Immature natural killer cell (primary cell): ENCODE results near the gene CD52. TPM values are rescaled to one million over a fixed set of nuclear protein-coding genes. Genes with fewer than 3 reads are reported as not detected.
A peak's percentile ranks its signal among the peaks of the same experiment; 100 is the strongest.
"Not testable (repeated sequence)": the region's sequence is repeated elsewhere in the genome, so short reads cannot be mapped to it uniquely, and the experiment has no call there.

Source experiments
- DNase-seq, 3 donors: peaks; one replicate each; pipeline ENCODE4 v3.0.0; 2022; ENCODE audit warnings: mixed read lengths in 1 of 3
- H3K27ac Mint-ChIP-seq, 6 donors: one replicate each; pipeline ENCODE4 v1.8.0; 2020; ENCODE audit warnings: mixed read lengths in 6 of 6, mild to moderate bottlenecking in 5 of 6, inconsistent platforms in 4 of 6, moderate library complexity in 3 of 6
- H3K27me3 Mint-ChIP-seq, 3 donors: one replicate each; pipeline ENCODE4 v1.8.0; 2020 to 2021; ENCODE audit warnings: low read depth in 3 of 3, mild to moderate bottlenecking in 3 of 3, mixed read lengths in 3 of 3, moderate library complexity in 3 of 3, inconsistent platforms in 1 of 3
- H3K36me3 Mint-ChIP-seq, 3 donors: one replicate each; pipeline ENCODE4 v1.8.0; 2020; ENCODE audit warnings: mixed read lengths in 3 of 3, inconsistent platforms in 2 of 3, mild to moderate bottlenecking in 2 of 3
- H3K4me1 Mint-ChIP-seq, 2 donors: one replicate each; pipeline ENCODE4 v1.8.0; 2020; ENCODE audit warnings: inconsistent platforms in 2 of 2, mild to moderate bottlenecking in 2 of 2, mixed read lengths in 2 of 2, moderate library complexity in 1 of 2
- H3K4me3 Mint-ChIP-seq, 5 donors: one replicate each; pipeline ENCODE4 v1.8.0; 2020; ENCODE audit warnings: mild to moderate bottlenecking in 5 of 5, mixed read lengths in 5 of 5, inconsistent platforms in 3 of 5, moderate library complexity in 3 of 5
- H3K9me3 Mint-ChIP-seq, 6 donors: one replicate each; pipeline ENCODE4 v1.8.0; 2020; ENCODE audit warnings: mild to moderate bottlenecking in 6 of 6, mixed read lengths in 6 of 6, inconsistent platforms in 4 of 6, moderate library complexity in 3 of 6
- polyA plus RNA-seq, 3 donors: library from polyadenylated mRNA; unstranded; fragments of 300-500 nt; fragmentation: Illumina TruSeq; gene quantifications; one replicate each; pipeline ENCODE4 v1.2.3, GENCODE V29; 2021

CD52 gene
- polyA plus RNA-seq, 3 donors from 2014 or later, result 3,509 to 3,975 (median 3,639) TPM

DNA sequence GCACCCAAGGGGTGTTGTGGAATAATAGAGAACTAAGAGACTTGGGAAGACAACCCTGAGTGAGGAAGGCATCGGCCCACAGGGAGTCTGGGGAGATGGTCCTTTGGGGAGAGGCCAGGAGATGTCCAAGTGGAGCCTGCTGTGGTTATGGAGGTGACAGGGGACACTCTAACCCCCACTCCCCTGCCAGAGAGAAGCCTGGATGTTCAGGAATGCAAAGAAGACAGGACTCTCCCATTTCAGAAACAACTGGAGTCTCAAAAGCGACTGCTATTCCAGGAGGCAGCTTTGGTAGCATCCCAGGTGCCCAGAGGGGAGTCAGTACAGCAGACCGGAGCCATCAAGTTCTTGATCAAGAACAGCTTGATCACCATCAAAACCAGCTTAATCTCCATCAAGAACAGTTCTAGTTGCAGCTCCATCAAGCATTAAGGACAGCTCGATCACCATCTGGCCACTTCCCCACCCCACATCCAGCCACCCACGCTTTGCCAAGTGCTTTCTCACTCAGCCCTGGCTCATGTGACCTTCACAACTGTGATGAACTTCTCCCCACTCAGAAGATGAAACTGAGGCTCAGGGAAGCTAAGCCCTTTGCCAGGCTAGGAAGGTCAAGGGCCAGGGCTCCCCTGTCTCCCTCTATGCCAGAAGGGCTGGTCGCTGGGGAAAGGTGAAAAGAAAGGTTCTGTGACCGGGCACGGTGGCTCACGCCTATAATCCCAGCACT is 743 bp downstream of the CD52 start:
- DNase-seq, result no peak
- peak overlapping the region; percentile 83 to 97 (median 94) for H3K4me3 Mint-ChIP-seq
- peaks cover 4 to 15% (median 9%) of the 10 kb centered on the region in 3 donors for H3K36me3 Mint-ChIP-seq
- peaks cover 72 to 90% of the 10 kb centered on the region in 2 donors for H3K4me1 Mint-ChIP-seq
- no peaks in the 10 kb centered on the region for H3K9me3 Mint-ChIP-seq
- H3K27ac Mint-ChIP-seq, result peak overlapping the region; percentile 62 to 94 (median 88)
- H3K27me3 Mint-ChIP-seq, result peaks cover 1 to 4% (median 2%) of the 10 kb centered on the region in 3 donors

DNA sequence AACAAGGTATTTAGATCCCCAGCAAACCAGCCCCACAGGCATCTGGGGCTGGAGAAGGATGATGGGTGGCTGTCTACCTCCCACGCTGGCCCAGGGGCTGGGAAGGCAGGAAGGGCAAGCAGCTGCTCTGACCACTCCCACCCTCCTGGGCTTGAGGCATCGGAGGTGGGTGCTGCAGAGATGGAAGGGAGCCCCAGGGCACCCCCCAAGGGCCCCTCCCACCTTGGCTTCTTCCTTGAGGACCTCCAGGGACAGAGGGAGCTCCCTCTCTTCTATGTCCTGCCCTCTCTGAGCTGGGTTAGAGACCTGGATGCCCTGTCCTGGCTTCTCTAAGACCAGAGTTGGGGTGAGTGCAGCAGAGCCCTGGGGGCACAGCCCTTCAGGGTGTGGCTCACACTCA is 3.1 kb downstream of the CD52 start:
- H3K36me3 Mint-ChIP-seq, result peaks cover 4 to 18% (median 5%) of the 10 kb centered on the region in 3 donors
- peak overlapping the region; percentile 83 to 94 (median 90) for H3K4me3 Mint-ChIP-seq
- peaks cover 50 to 66% of the 10 kb centered on the region in 2 donors for H3K4me1 Mint-ChIP-seq
- peak overlapping the region; percentile 58 to 96 (median 93) for H3K27ac Mint-ChIP-seq
- peaks cover 0 to 6% (median 1%) of the 10 kb centered on the region in 3 donors for H3K27me3 Mint-ChIP-seq
- no peak for DNase-seq
- no peaks in the 10 kb centered on the region for H3K9me3 Mint-ChIP-seq

DNA sequence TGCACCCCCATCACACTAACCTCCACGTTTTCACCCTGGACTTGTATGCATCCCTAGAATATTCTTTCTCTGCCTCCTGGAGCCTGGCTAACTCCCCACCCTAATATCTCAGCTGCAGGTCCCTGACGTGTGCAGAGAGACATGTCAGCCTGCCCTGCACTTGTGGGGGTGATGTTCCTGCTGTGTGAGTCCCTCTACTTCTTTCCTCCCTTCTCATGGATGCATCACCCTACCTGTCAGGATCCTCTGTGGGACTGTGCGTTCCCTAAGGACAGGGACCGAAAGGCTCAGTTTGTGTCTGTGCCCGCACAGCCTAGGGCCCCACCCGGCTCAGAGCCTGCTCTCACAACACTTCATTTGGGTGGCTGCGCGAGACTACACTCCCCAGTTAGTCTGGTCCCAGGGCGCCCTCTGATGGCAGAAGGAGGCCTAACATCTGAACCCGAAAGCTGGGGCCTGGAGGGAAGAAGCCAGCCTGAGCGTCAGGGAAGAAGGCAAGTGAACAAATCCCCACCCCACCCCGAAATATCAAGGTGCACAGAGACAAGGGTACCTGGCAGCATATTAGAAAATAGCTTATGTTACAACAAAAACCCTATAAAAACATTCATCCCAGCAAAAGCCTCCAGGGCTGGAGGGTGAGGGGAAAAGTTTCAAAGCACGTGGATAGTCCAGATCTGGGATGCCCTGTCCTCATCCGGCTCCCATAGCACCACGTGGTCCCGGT is 3.7 kb downstream of the CD52 start:
- Mint-ChIP-seq H3K27ac (peak overlapping the region; percentile 58 to 96 (median 93)), H3K27me3 (peaks cover 0 to 6% (median 1%) of the 10 kb centered on the region in 3 donors), H3K36me3 (peaks cover 4 to 18% (median 5%) of the 10 kb centered on the region in 3 donors), H3K4me3 (peak overlapping the region; percentile 79 to 94 (median 84)), H3K4me1 (peaks cover 46 to 61% of the 10 kb centered on the region in 2 donors), H3K9me3 (no peaks in the 10 kb centered on the region)
- peak; percentile 87 to 90 (median 88) for DNase-seq

DNA sequence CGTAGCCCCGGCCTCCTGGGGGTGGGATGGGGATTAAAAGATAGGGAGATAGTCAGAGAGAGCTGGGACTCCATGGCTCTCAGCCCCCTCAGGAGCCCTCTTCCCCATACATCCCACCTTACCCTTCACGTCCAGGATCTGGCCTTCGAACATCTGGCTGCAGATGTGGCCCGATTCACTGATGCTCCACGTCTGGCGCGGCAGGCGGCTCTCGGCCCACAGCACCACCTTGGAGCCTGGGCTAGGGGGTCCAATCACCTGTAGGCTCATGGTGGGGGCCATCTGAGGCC is 4.2 kb downstream of the CD52 start:
- no peak for DNase-seq
- peaks cover 4 to 18% (median 5%) of the 10 kb centered on the region in 3 donors for H3K36me3 Mint-ChIP-seq
- peaks cover 0 to 6% (median 1%) of the 10 kb centered on the region in 3 donors for H3K27me3 Mint-ChIP-seq
- H3K9me3 Mint-ChIP-seq, result no peaks in the 10 kb centered on the region
- peaks cover 43 to 55% of the 10 kb centered on the region in 2 donors for H3K4me1 Mint-ChIP-seq
- no peak overlapping the region for H3K4me3 Mint-ChIP-seq
- H3K27ac Mint-ChIP-seq, result peak overlapping the region in 1 of 6 donors; percentile 58

DNA sequence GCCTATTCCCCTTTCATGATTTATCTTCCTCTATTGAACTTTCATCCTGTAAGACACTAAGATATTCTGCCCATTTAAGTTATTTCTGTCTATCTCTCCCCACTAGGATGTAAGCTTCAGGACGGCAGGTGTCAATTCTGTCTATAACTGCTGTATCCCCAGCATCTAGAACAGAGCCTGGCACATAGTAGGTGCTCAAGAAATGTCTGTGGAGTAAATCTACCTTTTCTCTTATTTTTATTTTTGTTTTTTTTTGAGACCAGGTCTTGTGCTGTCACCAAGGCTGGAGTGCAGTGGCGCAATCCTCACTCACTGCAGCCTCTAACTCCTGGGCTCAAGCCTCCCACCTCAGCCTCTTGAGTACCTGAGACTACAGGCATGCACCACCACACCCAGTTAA is 5.6 kb downstream of the CD52 start:
- H3K4me1 Mint-ChIP-seq, result peaks cover 29 to 42% of the 10 kb centered on the region in 2 donors
- H3K27ac Mint-ChIP-seq, result no peak overlapping the region
- peaks cover 4 to 18% (median 5%) of the 10 kb centered on the region in 3 donors for H3K36me3 Mint-ChIP-seq
- peaks cover 0 to 4% (median 1%) of the 10 kb centered on the region in 3 donors for H3K27me3 Mint-ChIP-seq
- H3K4me3 Mint-ChIP-seq, result no peak overlapping the region
- no peak for DNase-seq
- H3K9me3 Mint-ChIP-seq, result no peaks in the 10 kb centered on the region

DNA sequence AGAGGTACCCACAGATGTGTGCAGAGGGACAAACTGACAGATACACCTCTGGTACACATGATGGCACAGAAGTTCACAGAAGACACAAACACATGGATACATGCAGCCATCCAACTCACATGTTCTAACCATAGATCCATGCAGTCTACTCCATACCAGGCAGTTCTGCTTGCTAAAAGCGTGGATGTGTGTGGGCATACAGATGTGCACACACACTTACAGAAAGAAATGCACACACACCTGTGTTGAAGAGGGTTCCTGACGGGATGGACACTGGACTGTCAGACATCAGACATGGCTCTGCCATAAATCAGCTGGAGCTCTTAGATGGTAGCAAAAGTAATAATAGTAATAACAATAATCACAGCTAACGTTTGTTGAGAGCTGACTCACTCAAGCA is 6.8 kb downstream of the CD52 start:
- Mint-ChIP-seq H3K4me3 (no peak overlapping the region), H3K27ac (no peak overlapping the region), H3K36me3 (peaks cover 4 to 18% (median 5%) of the 10 kb centered on the region in 3 donors), H3K27me3 (peaks cover 0 to 4% (median 1%) of the 10 kb centered on the region in 3 donors), H3K4me1 (peaks cover 17 to 30% of the 10 kb centered on the region in 2 donors), H3K9me3 (no peaks in the 10 kb centered on the region)
- DNase-seq, result no peak

DNA sequence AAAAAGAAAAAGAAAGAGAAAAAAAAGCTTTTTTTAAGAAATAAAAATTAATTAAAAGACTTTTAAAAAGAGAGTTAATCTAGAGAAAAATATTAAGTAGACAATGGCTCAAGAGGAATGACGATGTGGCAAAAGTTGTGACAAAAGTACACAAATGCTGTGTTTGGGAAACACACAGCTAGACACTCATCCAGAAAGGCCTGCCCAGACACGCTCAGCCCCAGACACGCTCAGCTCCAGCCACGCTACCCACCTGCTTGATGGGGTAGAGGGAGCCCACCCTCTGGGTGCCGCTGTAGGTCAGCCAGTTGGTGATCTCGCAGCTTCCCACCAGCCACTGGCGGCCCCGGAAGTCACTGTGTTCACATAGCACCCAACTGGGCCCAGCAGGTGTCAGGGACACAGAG is 10.2 kb downstream of the CD52 start:
- H3K4me3 Mint-ChIP-seq, result no peak overlapping the region
- H3K4me1 Mint-ChIP-seq, result no peaks in the 10 kb centered on the region
- no peaks in the 10 kb centered on the region for H3K9me3 Mint-ChIP-seq
- no peak overlapping the region for H3K27ac Mint-ChIP-seq
- no peak for DNase-seq
- H3K36me3 Mint-ChIP-seq, result peaks cover 0 to 9% (median 0%) of the 10 kb centered on the region in 3 donors
- H3K27me3 Mint-ChIP-seq, result peaks cover 0 to 7% (median 2%) of the 10 kb centered on the region in 3 donors

DNA sequence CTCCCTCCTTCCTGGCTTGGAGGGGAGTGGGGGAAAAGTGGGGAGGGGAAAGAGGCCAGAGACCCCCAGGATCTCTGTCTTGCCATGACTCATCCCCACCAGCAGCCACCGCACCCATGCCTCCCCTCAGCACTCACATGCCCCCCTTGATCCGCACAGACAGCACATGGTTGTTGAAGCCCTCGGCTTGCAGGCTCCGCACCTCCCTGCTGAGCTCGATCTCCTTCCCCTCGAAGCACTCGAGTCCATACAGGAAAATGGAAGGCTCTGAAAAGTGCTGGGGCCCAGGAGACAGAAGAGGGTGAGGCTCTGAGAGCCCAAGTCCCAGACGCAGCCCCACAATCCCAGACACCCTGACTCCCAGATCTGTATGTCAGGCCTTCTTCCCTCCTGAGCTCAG is 10.8 kb downstream of the CD52 start:
- H3K27me3 Mint-ChIP-seq, result peaks cover 0 to 7% (median 2%) of the 10 kb centered on the region in 3 donors
- DNase-seq, result no peak
- H3K4me1 Mint-ChIP-seq, result no peaks in the 10 kb centered on the region
- peaks cover 0 to 3% (median 0%) of the 10 kb centered on the region in 3 donors for H3K36me3 Mint-ChIP-seq
- no peak overlapping the region for H3K4me3 Mint-ChIP-seq
- H3K27ac Mint-ChIP-seq, result no peak overlapping the region
- no peaks in the 10 kb centered on the region for H3K9me3 Mint-ChIP-seq

DNA sequence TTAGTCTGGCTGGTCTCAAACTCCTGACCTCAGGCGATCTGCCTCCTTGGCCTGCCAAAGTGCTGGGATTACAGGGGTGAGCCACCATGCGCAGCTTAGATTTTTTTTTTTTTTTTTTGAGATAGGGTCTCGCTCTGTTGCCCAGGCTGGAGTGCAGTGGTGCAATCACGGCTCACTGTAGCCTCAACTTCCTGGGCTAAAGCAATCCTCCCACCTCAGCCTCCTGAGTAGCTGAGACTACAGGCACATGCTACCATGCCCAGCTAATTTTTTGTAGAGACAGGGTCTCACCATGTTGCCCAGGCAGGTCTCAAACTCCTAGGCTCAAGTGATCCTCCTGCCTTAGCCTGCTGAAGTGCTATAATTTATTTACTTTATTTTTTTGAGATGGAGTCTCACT is 11.6 kb downstream of the CD52 start:
- H3K27ac Mint-ChIP-seq, H3K9me3 Mint-ChIP-seq, H3K4me3 Mint-ChIP-seq, H3K27me3 Mint-ChIP-seq, H3K4me1 Mint-ChIP-seq, H3K36me3 Mint-ChIP-seq, DNase-seq: not testable (repeated sequence)

DNA sequence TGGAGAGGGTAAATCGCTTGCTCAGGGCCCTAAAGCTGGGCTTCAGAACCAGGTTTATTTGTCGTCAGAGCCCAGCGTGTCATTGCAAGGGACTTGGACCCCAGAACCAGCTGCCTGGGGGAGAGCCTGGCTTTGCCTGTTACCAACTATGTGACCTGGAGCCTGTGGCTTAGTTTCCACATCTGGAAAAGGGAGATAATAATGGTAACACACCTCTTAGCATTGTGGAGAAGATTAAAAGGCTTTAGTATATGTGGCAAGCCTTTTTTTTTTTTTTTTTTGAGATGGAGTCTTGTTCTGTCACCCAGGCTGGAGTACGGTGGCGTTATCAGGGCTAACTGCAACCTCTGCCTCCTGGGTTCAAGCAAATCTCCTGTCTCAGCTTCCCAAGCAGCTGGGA is 12.5 kb downstream of the CD52 start:
- no peaks in the 10 kb centered on the region for H3K36me3 Mint-ChIP-seq
- no peaks in the 10 kb centered on the region for H3K9me3 Mint-ChIP-seq
- H3K4me1 Mint-ChIP-seq, result peaks cover under 1 to 6% of the 10 kb centered on the region in 2 donors
- no peak overlapping the region for H3K4me3 Mint-ChIP-seq
- no peak overlapping the region for H3K27ac Mint-ChIP-seq
- DNase-seq, result no peak
- peaks cover 0 to 7% (median 2%) of the 10 kb centered on the region in 3 donors for H3K27me3 Mint-ChIP-seq

DNA sequence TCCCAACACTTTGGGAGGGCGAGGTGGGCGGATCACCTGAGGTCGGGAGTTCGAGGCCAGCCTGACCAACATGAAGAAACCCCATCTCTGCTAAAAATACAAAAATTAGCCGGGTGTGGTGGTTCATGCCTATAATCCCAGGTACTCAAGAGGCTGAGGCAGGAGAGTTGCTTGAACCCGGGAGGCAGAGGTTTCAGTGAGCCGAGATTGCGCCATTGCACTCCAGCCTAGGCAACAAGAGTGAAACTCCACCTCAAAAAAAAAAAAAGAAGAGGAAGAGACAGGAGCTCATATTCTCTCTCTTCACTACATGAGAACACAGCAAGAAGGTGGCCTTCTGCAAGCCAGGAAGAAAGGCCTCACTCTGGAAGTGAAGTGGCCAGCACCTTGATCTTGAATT is 15.6 kb downstream of the CD52 start:
- H3K36me3 Mint-ChIP-seq, DNase-seq, H3K27me3 Mint-ChIP-seq, H3K9me3 Mint-ChIP-seq, H3K27ac Mint-ChIP-seq, H3K4me3 Mint-ChIP-seq: not testable (repeated sequence)
- H3K4me1 Mint-ChIP-seq, result peaks cover 12 to 16% of the 10 kb centered on the region in 2 donors

DNA sequence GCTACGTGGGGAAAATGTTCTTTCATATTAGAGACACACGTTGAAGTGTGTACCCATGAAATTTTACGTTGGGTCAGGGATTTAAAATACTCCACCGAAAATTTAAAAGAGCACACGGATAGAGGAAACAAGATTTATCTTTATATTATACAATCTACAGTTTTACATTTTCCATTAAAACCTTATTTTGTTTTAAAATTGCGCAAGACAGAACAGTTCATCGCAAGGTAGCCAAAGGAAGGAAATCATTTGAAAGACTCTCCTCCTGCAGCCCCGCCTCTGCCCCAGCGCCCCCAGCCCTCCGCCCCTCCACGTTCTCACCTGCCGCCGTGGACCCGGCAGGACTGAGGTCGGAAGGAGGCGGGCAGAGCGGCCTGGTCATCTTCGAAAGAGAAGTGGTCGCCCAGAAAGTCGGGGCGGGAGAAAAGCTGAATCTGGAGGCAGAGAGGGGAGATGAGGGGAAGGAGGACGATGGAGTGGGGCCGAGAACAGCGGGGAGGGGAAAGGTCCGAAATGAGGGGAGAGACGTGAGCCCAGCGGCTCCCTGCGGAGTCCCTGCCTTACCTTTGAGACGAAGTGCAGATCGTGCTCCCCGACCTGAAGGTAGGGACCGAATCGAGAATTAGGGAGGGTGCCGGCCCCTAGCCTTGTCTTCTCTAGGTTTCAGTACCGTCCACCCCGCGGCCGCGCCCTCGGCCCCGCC is 18.2 kb downstream of the CD52 start:
- Mint-ChIP-seq H3K9me3 (no peaks in the 10 kb centered on the region), H3K4me1 (peaks cover 12 to 16% of the 10 kb centered on the region in 2 donors), H3K4me3 (peak overlapping the region; percentile 89 to 92 (median 89)), H3K36me3 (no peaks in the 10 kb centered on the region), H3K27me3 (peaks cover 0 to 9% (median 0%) of the 10 kb centered on the region in 3 donors), H3K27ac (peak overlapping the region in 4 of 6 donors; percentile 21 to 67 (median 55))
- DNase-seq, result no peak

DNA sequence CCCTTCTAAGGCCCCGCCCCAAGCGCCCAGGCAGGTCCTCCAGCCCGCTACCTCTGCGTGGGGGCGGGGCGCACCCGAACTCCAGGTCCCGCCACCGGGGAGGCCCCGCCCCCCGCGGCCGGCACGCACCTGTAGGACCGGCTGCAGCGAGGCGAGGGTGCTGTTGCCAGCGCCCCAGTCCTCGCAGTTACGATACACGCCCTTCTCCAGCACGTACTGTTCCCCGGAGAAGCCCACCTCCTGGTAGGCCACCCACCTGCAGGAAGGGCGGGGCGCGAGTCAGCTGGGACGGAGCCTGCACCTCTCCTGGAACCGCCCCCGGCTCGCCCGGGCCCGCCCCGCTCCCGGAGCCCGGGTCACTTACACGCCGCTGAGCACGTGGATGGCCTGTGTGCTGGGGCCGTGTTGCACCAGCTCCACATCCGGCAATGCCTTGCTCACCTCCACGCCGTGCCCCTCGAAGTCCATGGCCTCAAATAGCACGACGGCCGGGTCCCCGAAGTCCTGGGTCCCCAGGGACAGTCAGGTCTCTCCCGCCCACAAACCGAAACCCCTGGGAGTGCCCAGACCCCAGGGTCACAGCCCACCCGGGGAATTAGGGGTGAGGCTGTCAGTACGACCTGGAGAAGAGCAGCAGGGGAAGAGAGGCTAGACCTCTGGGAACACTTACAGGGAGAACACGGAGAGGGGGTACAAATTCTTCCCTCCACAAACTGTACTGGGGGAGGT is 18.9 kb downstream of the CD52 start:
- Mint-ChIP-seq H3K4me3 (peak overlapping the region; percentile 89 to 92 (median 89)), H3K36me3 (no peaks in the 10 kb centered on the region), H3K4me1 (peaks cover 12 to 16% of the 10 kb centered on the region in 2 donors), H3K27ac (peak overlapping the region in 1 of 6 donors; percentile 55), H3K9me3 (no peaks in the 10 kb centered on the region), H3K27me3 (peaks cover 0 to 4% (median 0%) of the 10 kb centered on the region in 3 donors)
- peak; percentile 53 to 65 (median 64) for DNase-seq
